Measurements from ENCODE around the gene TRIM38.

DNA sequence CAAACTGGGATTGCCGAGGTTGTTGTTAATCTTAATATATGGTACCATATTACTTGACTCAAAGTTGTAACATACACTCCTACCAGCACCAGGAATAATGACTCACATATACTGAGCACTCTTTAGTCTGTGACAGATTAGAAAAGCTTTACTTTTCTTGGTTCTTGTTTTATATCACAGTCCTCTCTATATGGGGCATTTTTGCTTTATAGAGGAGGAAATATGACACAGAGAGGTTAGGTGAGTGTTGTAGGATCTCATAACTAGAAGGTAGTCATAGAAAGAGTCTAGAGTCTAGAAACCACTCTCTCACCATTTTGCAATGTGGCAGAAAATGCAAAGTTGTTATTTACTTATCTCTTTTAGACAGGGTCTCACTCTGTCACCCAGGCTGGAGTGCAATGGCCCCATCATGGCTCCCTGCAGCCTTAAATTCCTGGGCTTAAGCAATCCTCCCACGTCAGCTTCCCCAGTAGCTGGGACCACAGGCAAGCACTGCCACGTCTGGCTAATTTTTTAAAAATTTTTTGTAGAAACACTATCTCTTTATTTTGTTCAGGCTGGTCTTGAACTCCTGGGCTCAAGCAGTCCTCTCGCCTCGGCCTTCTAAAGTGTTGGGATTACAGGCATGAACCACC is 13.4 kb downstream of the TRIM38 start:
- TF ChIP-seq, protein P1, sequence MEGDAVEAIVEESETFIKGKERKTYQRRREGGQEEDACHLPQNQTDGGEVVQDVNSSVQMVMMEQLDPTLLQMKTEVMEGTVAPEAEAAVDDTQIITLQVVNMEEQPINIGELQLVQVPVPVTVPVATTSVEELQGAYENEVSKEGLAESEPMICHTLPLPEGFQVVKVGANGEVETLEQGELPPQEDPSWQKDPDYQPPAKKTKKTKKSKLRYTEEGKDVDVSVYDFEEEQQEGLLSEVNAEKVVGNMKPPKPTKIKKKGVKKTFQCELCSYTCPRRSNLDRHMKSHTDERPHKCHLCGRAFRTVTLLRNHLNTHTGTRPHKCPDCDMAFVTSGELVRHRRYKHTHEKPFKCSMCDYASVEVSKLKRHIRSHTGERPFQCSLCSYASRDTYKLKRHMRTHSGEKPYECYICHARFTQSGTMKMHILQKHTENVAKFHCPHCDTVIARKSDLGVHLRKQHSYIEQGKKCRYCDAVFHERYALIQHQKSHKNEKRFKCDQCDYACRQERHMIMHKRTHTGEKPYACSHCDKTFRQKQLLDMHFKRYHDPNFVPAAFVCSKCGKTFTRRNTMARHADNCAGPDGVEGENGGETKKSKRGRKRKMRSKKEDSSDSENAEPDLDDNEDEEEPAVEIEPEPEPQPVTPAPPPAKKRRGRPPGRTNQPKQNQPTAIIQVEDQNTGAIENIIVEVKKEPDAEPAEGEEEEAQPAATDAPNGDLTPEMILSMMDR (IDR thresholded peaks at IDR 0.05; ENCODE audit: low read length), result no peak
- no peak for TF ChIP-seq EZH2 (IDR thresholded peaks at IDR 0.05; ENCODE audit: borderline replicate concordance, low read length)
